H9 (cell line): ENCODE results near the gene PHLDB1. TPM values are rescaled to one million over a fixed set of nuclear protein-coding genes. Genes with fewer than 3 reads are reported as not detected.

Source experiments
- DNase-seq: peaks from one replicate; pipeline ENCODE4 v3.0.0-alpha.2; 2017
- H2AFZ ChIP-seq: one replicate; pipeline ENCODE4 v1.6.1; 2013; ENCODE audit warnings: mild to moderate bottlenecking, low read length, control low read depth, moderate library complexity
- H2AK5ac ChIP-seq: 2 replicates; pipeline ENCODE4 v1.6.1; 2013; ENCODE audit warnings: low read length, control low read depth, mixed read lengths; ENCODE audit not compliant: insufficient read length
- H2BK120ac ChIP-seq: one replicate; pipeline ENCODE4 v1.6.1; 2013; ENCODE audit warnings: low read depth, mild to moderate bottlenecking, low read length, control low read depth, inconsistent platforms; ENCODE audit not compliant: poor library complexity, severe bottlenecking
- H2BK12ac ChIP-seq: 2 replicates; pipeline ENCODE4 v1.6.1; 2013; ENCODE audit warnings: low read length, control low read depth, mixed read lengths, low read depth; ENCODE audit not compliant: insufficient read length
- H2BK15ac ChIP-seq: 2 replicates; pipeline ENCODE4 v1.6.1; 2013; ENCODE audit warnings: low read depth, low read length, control low read depth
- H2BK20ac ChIP-seq: one replicate; pipeline ENCODE4 v1.6.1; 2013; ENCODE audit warnings: low read depth, mild to moderate bottlenecking, low read length, control low read depth, inconsistent platforms; ENCODE audit not compliant: poor library complexity, severe bottlenecking
- H2BK5ac ChIP-seq: 2 replicates; pipeline ENCODE4 v1.6.1; 2013; ENCODE audit warnings: low read length, control low read depth, mixed read lengths; ENCODE audit not compliant: insufficient read length
- H3K14ac ChIP-seq: 2 replicates; pipeline ENCODE4 v1.6.1; 2013; ENCODE audit warnings: low read length, control low read depth; ENCODE audit not compliant: insufficient read depth
- H3K18ac ChIP-seq: 2 replicates; pipeline ENCODE4 v1.6.1; 2013; ENCODE audit warnings: low read depth, mild to moderate bottlenecking, mixed read lengths, low read length, control low read depth; ENCODE audit not compliant: insufficient read length
- H3K23ac ChIP-seq: 2 replicates; pipeline ENCODE4 v1.6.1; 2013; ENCODE audit warnings: low read length, control low read depth, mixed read lengths, low read depth; ENCODE audit not compliant: insufficient read length
- H3K23me2 ChIP-seq: 2 replicates; pipeline ENCODE4 v1.6.1; 2013; ENCODE audit warnings: low read depth, mild to moderate bottlenecking, mixed read lengths, low read length, control low read depth; ENCODE audit not compliant: insufficient read length, poor library complexity, severe bottlenecking
- H3K27ac ChIP-seq: 2 replicates; pipeline ENCODE4 v1.5.1; 2013; ENCODE audit warnings: low read length, control low read depth, mixed read lengths, low read depth; ENCODE audit not compliant: insufficient read length
- H3K27me3 ChIP-seq: 2 replicates; pipeline ENCODE4 v1.6.1; 2013; ENCODE audit warnings: low read length, control low read depth, inconsistent platforms; ENCODE audit not compliant: insufficient read depth
- H3K4ac ChIP-seq: 2 replicates; pipeline ENCODE4 v1.6.1; 2013; ENCODE audit warnings: low read depth, mild to moderate bottlenecking, control low read depth, inconsistent platforms, low read length, moderate library complexity
- H3K4me1 ChIP-seq: 2 replicates; pipeline ENCODE4 v1.6.1; 2013; ENCODE audit warnings: low read length, control low read depth, inconsistent platforms; ENCODE audit not compliant: insufficient read depth
- H3K4me2 ChIP-seq: 2 replicates; pipeline ENCODE4 v1.6.1; 2013; ENCODE audit warnings: low read length, control low read depth, mixed read lengths; ENCODE audit not compliant: insufficient read length, insufficient read depth
- H3K56ac ChIP-seq: 2 replicates; pipeline ENCODE4 v1.6.1; 2013; ENCODE audit warnings: low read depth, mild to moderate bottlenecking, mixed read lengths, low read length, control low read depth; ENCODE audit not compliant: insufficient read length
- H3K79me1 ChIP-seq: 2 replicates; pipeline ENCODE4 v1.6.1; 2013; ENCODE audit warnings: low read depth, mild to moderate bottlenecking, moderate library complexity, low read length, control low read depth, inconsistent platforms; ENCODE audit not compliant: insufficient read depth, poor library complexity, severe bottlenecking
- H3K79me2 ChIP-seq: 2 replicates; pipeline ENCODE4 v1.6.1; 2013; ENCODE audit warnings: low read length, control low read depth, inconsistent platforms; ENCODE audit not compliant: insufficient read depth
- H3K9ac ChIP-seq: 2 replicates; pipeline ENCODE4 v1.6.1; 2013; ENCODE audit warnings: low read length, control low read depth, mixed read lengths; ENCODE audit not compliant: insufficient read length; ENCODE audit errors: extremely low read depth
- H3K9me3 ChIP-seq: one replicate; pipeline ENCODE4 v1.6.1; 2013; ENCODE audit warnings: low read depth, low read length, inconsistent platforms; ENCODE audit not compliant: control insufficient read depth
- H3T11ph ChIP-seq: one replicate; pipeline ENCODE4 v1.6.1; 2013; ENCODE audit warnings: mild to moderate bottlenecking, low read length, control low read depth, inconsistent platforms
- H4K20me1 ChIP-seq: one replicate; pipeline ENCODE4 v1.6.1; 2013; ENCODE audit not compliant: control insufficient read depth, insufficient read length, insufficient read depth
- H4K5ac ChIP-seq: 2 replicates; pipeline ENCODE4 v1.6.1; 2013; ENCODE audit warnings: low read depth, mild to moderate bottlenecking, mixed read lengths, low read length, control low read depth; ENCODE audit not compliant: insufficient read length
- H4K8ac ChIP-seq: replicated peaks from 2 replicates; pipeline ENCODE4 v1.6.1; 2013; ENCODE audit warnings: low read length, control low read depth, mixed read lengths, low read depth; ENCODE audit not compliant: insufficient read length
- H4K91ac ChIP-seq: 2 replicates; pipeline ENCODE4 v1.6.1; 2013; ENCODE audit warnings: low read depth, mild to moderate bottlenecking, moderate library complexity, mixed read lengths, low read length, control low read depth; ENCODE audit not compliant: insufficient read length
- H3K27ac Mint-ChIP-seq, 3 experiments: 2 replicates in 2 of 3; 3 replicates in 1 of 3; pipeline ENCODE4 v1.8.0; 2020 to 2021; ENCODE audit warnings: mixed read lengths in 3 of 3, mild to moderate bottlenecking in 1 of 3, moderate library complexity in 1 of 3
- H3K27me3 Mint-ChIP-seq: 2 replicates; pipeline ENCODE4 v1.8.0; 2021; ENCODE audit warnings: low read depth, mild to moderate bottlenecking, moderate library complexity, mixed read lengths
- H3K36me3 Mint-ChIP-seq, 3 experiments: 2 replicates in 2 of 3; 3 replicates in 1 of 3; pipeline ENCODE4 v1.8.0; 2020 to 2021; ENCODE audit warnings: low read depth in 3 of 3, mixed read lengths in 3 of 3; ENCODE audit not compliant: insufficient read depth in 1 of 3
- H3K4me1 Mint-ChIP-seq, 2 experiments: 2 replicates each; pipeline ENCODE4 v1.8.0; 2020; ENCODE audit warnings: mixed read lengths in 2 of 2
- H3K4me3 Mint-ChIP-seq, 2 experiments: 2 replicates in 1 of 2; 3 replicates in 1 of 2; pipeline ENCODE4 v1.8.0; 2020 to 2021; ENCODE audit warnings: mild to moderate bottlenecking in 2 of 2, mixed read lengths in 2 of 2, moderate library complexity in 1 of 2
- H3K9me3 Mint-ChIP-seq, 2 experiments: 2 replicates in 1 of 2; 3 replicates in 1 of 2; pipeline ENCODE4 v1.8.0; 2020; ENCODE audit warnings: mild to moderate bottlenecking in 2 of 2, mixed read lengths in 2 of 2, moderate library complexity in 1 of 2
- CTCF ChIP-seq: fragments of 200-600 bp; sonication (generic); conservative IDR thresholded peaks from 3 replicates; pipeline ENCODE4 v1.8.0; 2021; ENCODE audit warnings: antibody characterized with exemption, mild to moderate bottlenecking
- WGBS: extraction: QIAGEN DNeasy Blood & Tissue Kit; methylation state at CpG from one replicate; pipeline ENCODE4 v1.1.7; 2013; ENCODE audit warnings: missing lambda C conversion rate, low lambda C conversion rate, mixed read lengths; ENCODE audit not compliant: insufficient read length; ENCODE audit errors: extremely low coverage; 5-methylcytosine and 5-hydroxymethylcytosine counted together
- total RNA-seq: library from RNA; stranded (reverse); gene quantifications from 2 replicates; pipeline ENCODE4 v1.2.1, GENCODE V29; 2021

Gene PHLDB1
- total RNA-seq, 1 experiment from 2014 or later, result 56.0 TPM

- no peak overlapping the region for H4K91ac ChIP-seq
- no peaks in the 10 kb centered on the region for H4K20me1 ChIP-seq
- H3K79me2 ChIP-seq, result no peaks in the 10 kb centered on the region; the same call in 1 of the 2 replicates
- no peak overlapping the region for H2AFZ ChIP-seq
- no peak overlapping the region for H4K5ac ChIP-seq
- no peak overlapping the region for H2BK12ac ChIP-seq
- no peak overlapping the region for H2BK15ac ChIP-seq
- H2BK5ac ChIP-seq, result no peak overlapping the region
- no peak overlapping the region for H3K9ac ChIP-seq
- no peak overlapping the region for H2BK20ac ChIP-seq
- H3K4me2 ChIP-seq, result no peak overlapping the region
- H3K27ac ChIP-seq, result no peak overlapping the region
- H3K79me1 ChIP-seq, result no peaks in the 10 kb centered on the region
- no peak for TF ChIP-seq CTCF
- DNase-seq, result no peak
- H3K4me1 Mint-ChIP-seq, result peaks cover 2 to 13% of the 10 kb centered on the region in 2 experiments
- no peak overlapping the region for H2BK120ac ChIP-seq
- H4K8ac ChIP-seq, result no peak overlapping the region
- H3K23me2 ChIP-seq, result no peaks in the 10 kb centered on the region
- H3K56ac ChIP-seq, result no peak overlapping the region
- H3K27me3 Mint-ChIP-seq, result no peaks in the 10 kb centered on the region
- H3K27ac Mint-ChIP-seq, result no peak overlapping the region; a peak in 1 of 7 replicates
- H3K4ac ChIP-seq, result no peak overlapping the region
- no CpG with 5 or more reads among the region's 13 CpGs for WGBS
- H3K4me3 Mint-ChIP-seq, result no peak overlapping the region; a peak in 1 of 5 replicates
- H3T11ph ChIP-seq, result no peak overlapping the region
- H3K27me3 ChIP-seq, result no peaks in the 10 kb centered on the region
- no peaks in the 10 kb centered on the region for H3K9me3 Mint-ChIP-seq
- H3K9me3 ChIP-seq, result no peaks in the 10 kb centered on the region
- peaks cover 20 to 71% (median 59%) of the 10 kb centered on the region in 3 experiments for H3K36me3 Mint-ChIP-seq
- no peaks in the 10 kb centered on the region; the same call in 1 of the 2 replicates for H3K4me1 ChIP-seq
- no peak overlapping the region for H3K18ac ChIP-seq
- H3K23ac ChIP-seq, result no peak overlapping the region
- no peak overlapping the region for H3K14ac ChIP-seq
- no peak overlapping the region for H2AK5ac ChIP-seq
These were observed 21.0 kb downstream of the PHLDB1 start for GRCh38 chr11:118628432-118628831.
